ENCODE measurements around the gene FARS2. TPM values are rescaled to one million over a fixed set of nuclear protein-coding genes. Genes with fewer than 3 reads are reported as not detected.

The FARS2 gene
- total and polyA plus RNA-seq, 2 of the 13 experiments (the other 11 are each of a cell fraction or from before 2014, with no cell fraction given), result 15.4 to 26.0 TPM

DNA sequence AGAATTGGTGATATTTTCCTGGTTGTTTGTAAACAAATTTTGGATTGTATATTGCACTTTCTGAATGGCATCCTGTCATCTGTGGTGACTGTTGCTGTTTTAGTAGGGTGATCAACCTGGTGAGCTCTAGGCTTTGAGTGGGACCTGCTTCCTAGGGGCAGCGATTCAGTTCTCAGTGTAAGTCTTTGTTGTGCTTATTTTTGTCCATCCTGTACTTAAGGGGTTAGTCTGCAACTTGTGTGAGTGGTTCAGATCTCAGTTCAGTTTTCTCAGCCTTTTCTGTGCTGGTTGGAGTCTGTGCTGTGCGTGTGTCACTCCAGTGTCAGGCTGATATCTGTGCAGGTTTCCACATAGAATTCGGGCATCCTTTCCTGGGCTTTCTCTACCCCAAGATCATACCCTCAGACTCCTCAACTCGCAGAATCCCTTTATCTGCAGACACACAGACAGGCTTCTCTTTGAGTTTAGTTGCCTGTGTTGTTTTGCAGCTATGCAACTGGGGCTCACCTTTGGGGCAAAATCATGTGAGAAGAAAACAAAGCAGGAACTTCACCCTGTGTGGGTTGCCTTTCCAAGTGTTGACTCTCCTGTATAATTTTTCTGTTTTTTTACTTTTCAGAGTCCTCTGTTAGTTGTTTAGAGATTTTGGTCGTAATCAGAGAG, 177.7 kb downstream of the FARS2 start:
- no peaks in the 10 kb centered on the region for H3K27me3 ChIP-seq (ENCODE audit: control insufficient read depth in 1 of 2, insufficient read depth in 2 of 2, low read length in 2 of 2)
- intact Hi-C loops (cut with micrococcal nuclease; ENCODE audit: unreplicated experiment), result no loop called here
- H3K9ac ChIP-seq (ENCODE audit: insufficient read depth, low read depth, low read length), result no peak overlapping the region
- ATAC-seq (no peak), FAIRE-seq (no peak), DNase-seq (ENCODE audit: low spot score) (no peak)
- H3K4me2 ChIP-seq (ENCODE audit: low read depth, low read length), result no peak overlapping the region
- peaks cover 10% of the 10 kb centered on the region for H3K4me1 ChIP-seq (ENCODE audit: insufficient read depth, low read length)
- POLR2A ChIA-PET, result no interaction called here
- TF ChIP-seq SOX13 (IDR thresholded peaks at IDR 0.05) (no peak), SOX13 (CRISPR knock-in tag; conservative IDR thresholded peaks at IDR 0.05 in 1 of 2, IDR thresholded peaks at IDR 0.05 in 1 of 2) (no peak), RXRA (CRISPR knock-in tag; IDR thresholded peaks at IDR 0.05) (no peak), ZNF879 (CRISPR knock-in tag; IDR thresholded peaks at IDR 0.05) (no peak), ZNF775 (CRISPR knock-in tag; IDR thresholded peaks at IDR 0.05; ENCODE audit: borderline replicate concordance) (no peak), ZNF652 (CRISPR knock-in tag; IDR thresholded peaks at IDR 0.05; ENCODE audit: borderline replicate concordance, low read depth) (no peak)
- TF ChIP-seq, protein P1, sequence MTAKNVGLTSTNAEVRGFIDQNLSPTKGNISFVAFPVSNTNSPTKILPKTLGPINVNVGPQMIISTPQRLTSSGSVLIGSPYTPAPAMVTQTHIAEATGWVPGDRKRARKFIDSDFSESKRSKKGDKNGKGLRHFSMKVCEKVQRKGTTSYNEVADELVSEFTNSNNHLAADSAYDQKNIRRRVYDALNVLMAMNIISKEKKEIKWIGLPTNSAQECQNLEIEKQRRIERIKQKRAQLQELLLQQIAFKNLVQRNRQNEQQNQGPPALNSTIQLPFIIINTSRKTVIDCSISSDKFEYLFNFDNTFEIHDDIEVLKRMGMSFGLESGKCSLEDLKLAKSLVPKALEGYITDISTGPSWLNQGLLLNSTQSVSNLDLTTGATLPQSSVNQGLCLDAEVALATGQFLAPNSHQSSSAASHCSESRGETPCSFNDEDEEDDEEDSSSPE (CRISPR knock-in tag; IDR thresholded peaks at IDR 0.05), result no peak
- H3K27ac ChIP-seq (ENCODE audit: extremely low read length, insufficient read depth, low read length), result no peak overlapping the region
- CTCF ChIA-PET (ENCODE audit: low intra/inter-chr PET ratio, low total read pairs), result no interaction called here
- BruUV-seq (replicated peaks), result no TSS peak
- no peaks in the 10 kb centered on the region for H4K20me1 ChIP-seq (ENCODE audit: insufficient read depth, low read length)
- 89% methylated on average over 5 of the region's 5 CpGs for WGBS (ENCODE audit: low lambda C conversion rate)
- in situ Hi-C loops (cut with HindIII; ENCODE audit: extremely low pct_ligation_motif_present, low pct_unique_long_range_greater_than_20kb), result no loop called here
- no peak overlapping the region for H3K4me3 ChIP-seq (replicated peaks in 1 of 3; ENCODE audit: insufficient read depth in 1 of 3, low read depth in 2 of 3, low read length in 3 of 3)
- no peaks in the 10 kb centered on the region for H3K79me2 ChIP-seq (ENCODE audit: insufficient read depth, low read length)
- H3K36me3 ChIP-seq (replicated peaks in 1 of 2; ENCODE audit: control insufficient read depth in 1 of 2, insufficient read depth in 2 of 2, low read length in 2 of 2), result no peaks in the 10 kb centered on the region
- H2AFZ ChIP-seq (ENCODE audit: low read length), result no peak overlapping the region
- H3K9me3 ChIP-seq (ENCODE audit: low read length), result no peaks in the 10 kb centered on the region

DNA sequence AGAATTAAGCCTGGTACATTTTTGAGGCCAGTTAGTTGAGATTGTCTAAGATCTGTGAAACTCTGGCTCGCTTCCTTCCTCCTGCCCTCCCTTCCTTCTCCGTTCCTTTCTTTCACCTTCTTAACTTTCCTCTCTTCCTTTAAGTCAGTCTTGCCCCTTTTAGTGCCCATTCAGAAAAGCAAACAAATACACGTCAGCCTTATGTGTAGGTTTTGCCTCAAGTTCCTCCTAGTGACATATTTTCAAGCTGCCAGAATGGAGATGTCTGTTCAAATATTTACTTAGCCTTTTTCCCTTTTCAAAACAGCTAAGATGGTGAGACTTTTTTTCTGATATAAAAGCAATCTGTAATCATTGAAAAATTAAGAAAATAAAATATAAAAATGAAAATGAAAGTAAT, 178.4 kb downstream of the FARS2 start:
- no peak overlapping the region for H3K9ac ChIP-seq (ENCODE audit: insufficient read depth, low read depth, low read length)
- CTCF ChIA-PET (ENCODE audit: low intra/inter-chr PET ratio, low total read pairs), result no interaction called here
- TF ChIP-seq MBD4 (IDR thresholded peaks at IDR 0.05; ENCODE audit: borderline replicate concordance, low read length) (no peak), FOXC1 (CRISPR knock-in tag; IDR thresholded peaks at IDR 0.05; ENCODE audit: borderline replicate concordance) (no peak), BORCS8-MEF2B (CRISPR knock-in tag; IDR thresholded peaks at IDR 0.05) (no peak), GATAD2A (CRISPR knock-in tag; IDR thresholded peaks at IDR 0.05) (0 out of 2 replicates have a peak, but pooled peaks have one; percentile 19), KLF16 (CRISPR knock-in tag; IDR thresholded peaks at IDR 0.05) (no peak), ELF4 (CRISPR knock-in tag; IDR thresholded peaks at IDR 0.05; ENCODE audit: borderline replicate concordance) (no peak)
- TF ChIP-seq, protein P2, sequence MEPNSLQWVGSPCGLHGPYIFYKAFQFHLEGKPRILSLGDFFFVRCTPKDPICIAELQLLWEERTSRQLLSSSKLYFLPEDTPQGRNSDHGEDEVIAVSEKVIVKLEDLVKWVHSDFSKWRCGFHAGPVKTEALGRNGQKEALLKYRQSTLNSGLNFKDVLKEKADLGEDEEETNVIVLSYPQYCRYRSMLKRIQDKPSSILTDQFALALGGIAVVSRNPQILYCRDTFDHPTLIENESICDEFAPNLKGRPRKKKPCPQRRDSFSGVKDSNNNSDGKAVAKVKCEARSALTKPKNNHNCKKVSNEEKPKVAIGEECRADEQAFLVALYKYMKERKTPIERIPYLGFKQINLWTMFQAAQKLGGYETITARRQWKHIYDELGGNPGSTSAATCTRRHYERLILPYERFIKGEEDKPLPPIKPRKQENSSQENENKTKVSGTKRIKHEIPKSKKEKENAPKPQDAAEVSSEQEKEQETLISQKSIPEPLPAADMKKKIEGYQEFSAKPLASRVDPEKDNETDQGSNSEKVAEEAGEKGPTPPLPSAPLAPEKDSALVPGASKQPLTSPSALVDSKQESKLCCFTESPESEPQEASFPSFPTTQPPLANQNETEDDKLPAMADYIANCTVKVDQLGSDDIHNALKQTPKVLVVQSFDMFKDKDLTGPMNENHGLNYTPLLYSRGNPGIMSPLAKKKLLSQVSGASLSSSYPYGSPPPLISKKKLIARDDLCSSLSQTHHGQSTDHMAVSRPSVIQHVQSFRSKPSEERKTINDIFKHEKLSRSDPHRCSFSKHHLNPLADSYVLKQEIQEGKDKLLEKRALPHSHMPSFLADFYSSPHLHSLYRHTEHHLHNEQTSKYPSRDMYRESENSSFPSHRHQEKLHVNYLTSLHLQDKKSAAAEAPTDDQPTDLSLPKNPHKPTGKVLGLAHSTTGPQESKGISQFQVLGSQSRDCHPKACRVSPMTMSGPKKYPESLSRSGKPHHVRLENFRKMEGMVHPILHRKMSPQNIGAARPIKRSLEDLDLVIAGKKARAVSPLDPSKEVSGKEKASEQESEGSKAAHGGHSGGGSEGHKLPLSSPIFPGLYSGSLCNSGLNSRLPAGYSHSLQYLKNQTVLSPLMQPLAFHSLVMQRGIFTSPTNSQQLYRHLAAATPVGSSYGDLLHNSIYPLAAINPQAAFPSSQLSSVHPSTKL (CRISPR knock-in tag; IDR thresholded peaks at IDR 0.05), result peak; percentile 40; the same call in 1 of the 2 replicates

More for the DNA sequence above, 178.4 kb downstream of the FARS2 start:
- ATAC-seq, result no peak
- Histone ChIP-seq H3K27ac (ENCODE audit: extremely low read length, insufficient read depth, low read length) (no peak overlapping the region), H3K4me1 (ENCODE audit: insufficient read depth, low read length) (peaks cover 10% of the 10 kb centered on the region), H3K9me3 (ENCODE audit: low read length) (no peaks in the 10 kb centered on the region), H2AFZ (ENCODE audit: low read length) (no peak overlapping the region), H3K27me3 (ENCODE audit: control insufficient read depth in 1 of 2, insufficient read depth in 2 of 2, low read length in 2 of 2) (no peaks in the 10 kb centered on the region), H3K79me2 (ENCODE audit: insufficient read depth, low read length) (no peaks in the 10 kb centered on the region), H3K4me3 (replicated peaks in 1 of 3; ENCODE audit: insufficient read depth in 1 of 3, low read depth in 2 of 3, low read length in 3 of 3) (no peak overlapping the region), H3K36me3 (replicated peaks in 1 of 2; ENCODE audit: control insufficient read depth in 1 of 2, insufficient read depth in 2 of 2, low read length in 2 of 2) (no peaks in the 10 kb centered on the region), H4K20me1 (ENCODE audit: insufficient read depth, low read length) (no peaks in the 10 kb centered on the region), H3K4me2 (ENCODE audit: low read depth, low read length) (0 out of 2 replicates have a peak overlapping the region, but pooled peaks have one; percentile 25)
- FAIRE-seq, result no peak
- no TSS peak for BruUV-seq (replicated peaks)
- POLR2A ChIA-PET, result no interaction called here
- in situ Hi-C loops (cut with HindIII; ENCODE audit: extremely low pct_ligation_motif_present, low pct_unique_long_range_greater_than_20kb), result no loop called here
- intact Hi-C loops (cut with micrococcal nuclease; ENCODE audit: unreplicated experiment), result no loop called here
- peak; percentile 46 for DNase-seq (ENCODE audit: low spot score)
- WGBS (ENCODE audit: low lambda C conversion rate), result 69% methylated on average over 3 of the region's 3 CpGs

Measured in HepG2 (cell line).